Measurements from ENCODE around the gene CD22.

Gene CD22

DNA sequence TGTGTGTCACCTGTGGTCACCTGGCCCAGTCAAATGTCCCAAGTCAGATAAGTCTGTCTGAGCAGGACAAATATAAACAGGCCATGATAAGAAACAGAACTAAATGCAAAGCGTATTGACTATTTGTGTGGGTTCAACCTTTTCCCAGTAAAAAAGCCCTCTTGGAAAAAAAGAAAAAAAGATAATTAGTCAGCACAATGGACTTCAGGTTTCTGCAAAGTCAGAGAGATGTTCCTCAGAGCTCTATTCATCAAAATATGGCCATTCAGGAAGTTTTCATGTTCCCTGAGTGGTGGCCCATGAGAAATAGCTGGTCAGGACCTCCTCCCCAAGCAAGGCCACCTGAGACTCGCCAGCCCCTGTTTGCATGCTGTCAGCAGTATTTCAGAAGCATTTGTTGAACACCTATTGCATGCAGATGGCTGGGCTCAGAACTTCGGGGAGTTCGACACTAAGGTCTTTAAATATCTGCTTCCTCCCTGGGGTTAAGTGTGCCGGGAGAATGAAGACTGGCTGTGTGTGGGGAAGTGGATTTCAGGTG lies 32.0 kb downstream of the CD22 start:
- Histone ChIP-seq H3K4me1 (no peaks in the 10 kb centered on the region), H3K36me3 (no peaks in the 10 kb centered on the region), H3K9me3 (no peaks in the 10 kb centered on the region), H3K4me3 (no peak overlapping the region), H3K27ac (no peak overlapping the region), H3K27me3 (peaks cover 0 to 3% of the 10 kb centered on the region in 2 donors)
- intact Hi-C loops (cut with DNase I; ENCODE audit: low total_unique reads), result no loop called here
- TF ChIP-seq, protein P1, sequence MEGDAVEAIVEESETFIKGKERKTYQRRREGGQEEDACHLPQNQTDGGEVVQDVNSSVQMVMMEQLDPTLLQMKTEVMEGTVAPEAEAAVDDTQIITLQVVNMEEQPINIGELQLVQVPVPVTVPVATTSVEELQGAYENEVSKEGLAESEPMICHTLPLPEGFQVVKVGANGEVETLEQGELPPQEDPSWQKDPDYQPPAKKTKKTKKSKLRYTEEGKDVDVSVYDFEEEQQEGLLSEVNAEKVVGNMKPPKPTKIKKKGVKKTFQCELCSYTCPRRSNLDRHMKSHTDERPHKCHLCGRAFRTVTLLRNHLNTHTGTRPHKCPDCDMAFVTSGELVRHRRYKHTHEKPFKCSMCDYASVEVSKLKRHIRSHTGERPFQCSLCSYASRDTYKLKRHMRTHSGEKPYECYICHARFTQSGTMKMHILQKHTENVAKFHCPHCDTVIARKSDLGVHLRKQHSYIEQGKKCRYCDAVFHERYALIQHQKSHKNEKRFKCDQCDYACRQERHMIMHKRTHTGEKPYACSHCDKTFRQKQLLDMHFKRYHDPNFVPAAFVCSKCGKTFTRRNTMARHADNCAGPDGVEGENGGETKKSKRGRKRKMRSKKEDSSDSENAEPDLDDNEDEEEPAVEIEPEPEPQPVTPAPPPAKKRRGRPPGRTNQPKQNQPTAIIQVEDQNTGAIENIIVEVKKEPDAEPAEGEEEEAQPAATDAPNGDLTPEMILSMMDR (IDR thresholded peaks at IDR 0.05), result no peak
- no peak for DNase-seq

- H3K27me3 ChIP-seq, result peaks cover 0 to 3% of the 10 kb centered on the region in 2 donors
- TF ChIP-seq, protein P1 (IDR thresholded peaks at IDR 0.05), result no peak
- no peak overlapping the region for H3K27ac ChIP-seq
- H3K9me3 ChIP-seq, result no peaks in the 10 kb centered on the region
- intact Hi-C loops (cut with DNase I; ENCODE audit: low total_unique reads), result no loop called here
- H3K4me3 ChIP-seq, result no peak overlapping the region
- DNase-seq, result no peak
- H3K4me1 ChIP-seq, result no peaks in the 10 kb centered on the region
- H3K36me3 ChIP-seq, result no peaks in the 10 kb centered on the region
Observed at GRCh38 chr19:35362261-35363000, 33.4 kb downstream of the CD22 start.

- no peak overlapping the region for H3K27ac ChIP-seq
- intact Hi-C loops (cut with DNase I; ENCODE audit: low total_unique reads), result no loop called here
- TF ChIP-seq, protein P1 (IDR thresholded peaks at IDR 0.05), result no peak
- peaks cover 0 to 3% of the 10 kb centered on the region in 2 donors for H3K27me3 ChIP-seq
- H3K36me3 ChIP-seq, result no peaks in the 10 kb centered on the region
- H3K9me3 ChIP-seq, result no peaks in the 10 kb centered on the region
- DNase-seq, result no peak
- no peak overlapping the region for H3K4me3 ChIP-seq
- H3K4me1 ChIP-seq, result no peaks in the 10 kb centered on the region
Observed at GRCh38 chr19:35363001-35363590, 34.1 kb downstream of the CD22 start.

DNA sequence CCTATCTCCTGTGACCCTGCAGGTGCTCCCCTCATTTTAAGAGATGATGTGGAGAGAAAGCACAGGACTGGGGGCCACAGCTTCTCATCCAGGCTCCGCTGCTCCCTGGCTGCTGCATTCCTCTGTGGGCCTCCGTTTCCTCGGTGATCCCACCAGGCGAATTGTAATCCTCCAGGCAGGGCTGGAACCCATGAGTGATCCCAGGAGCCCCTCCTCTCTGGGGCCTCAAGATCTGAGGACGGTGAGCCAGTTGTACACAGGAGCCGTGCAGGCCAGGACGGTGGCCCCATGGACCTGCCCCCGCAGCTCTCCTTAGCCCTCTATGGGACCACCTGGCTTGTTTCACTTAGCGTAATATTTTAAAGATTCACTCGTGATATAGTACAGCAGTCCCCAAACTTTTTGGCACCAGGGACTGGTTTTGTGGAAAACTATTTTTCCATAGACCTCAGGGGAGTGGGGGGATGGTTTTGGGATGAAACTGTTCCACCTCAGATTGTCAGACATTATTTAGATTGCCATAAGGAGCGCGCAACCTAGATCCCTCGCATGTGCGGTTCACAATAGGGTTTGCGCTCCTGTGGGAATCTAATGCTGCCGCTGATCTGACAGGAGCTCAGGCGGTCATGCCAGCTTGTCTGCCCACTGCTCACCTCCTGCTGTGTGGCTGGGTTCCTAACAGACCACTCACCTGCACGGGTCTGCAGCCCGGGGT lies 34.9 kb downstream of the CD22 start:
- H3K9me3 ChIP-seq, result no peaks in the 10 kb centered on the region
- intact Hi-C loops (cut with DNase I; ENCODE audit: low total_unique reads), result no loop called here
- H3K4me3 ChIP-seq, result no peak overlapping the region
- TF ChIP-seq, protein P1 (IDR thresholded peaks at IDR 0.05), result no peak
- H3K27ac ChIP-seq, result no peak overlapping the region
- no peak for DNase-seq
- no peaks in the 10 kb centered on the region for H3K36me3 ChIP-seq
- no peaks in the 10 kb centered on the region for H3K4me1 ChIP-seq
- no peaks in the 10 kb centered on the region for H3K27me3 ChIP-seq

- H3K4me3 ChIP-seq, result no peak overlapping the region
- DNase-seq, result no peak
- TF ChIP-seq, protein P1 (IDR thresholded peaks at IDR 0.05), result no peak
- H3K36me3 ChIP-seq, result no peaks in the 10 kb centered on the region
- H3K27me3 ChIP-seq, result no peaks in the 10 kb centered on the region
- no peaks in the 10 kb centered on the region for H3K9me3 ChIP-seq
- H3K27ac ChIP-seq, result no peak overlapping the region
- intact Hi-C loops (cut with DNase I; ENCODE audit: low total_unique reads), result no loop called here
- H3K4me1 ChIP-seq, result no peaks in the 10 kb centered on the region
Observed at GRCh38 chr19:35365303-35365702, 36.3 kb downstream of the CD22 start.

Data from tibial artery (tissue), 4 donors.